ENCODE results near the gene MED7.

The MED7 gene

DNA sequence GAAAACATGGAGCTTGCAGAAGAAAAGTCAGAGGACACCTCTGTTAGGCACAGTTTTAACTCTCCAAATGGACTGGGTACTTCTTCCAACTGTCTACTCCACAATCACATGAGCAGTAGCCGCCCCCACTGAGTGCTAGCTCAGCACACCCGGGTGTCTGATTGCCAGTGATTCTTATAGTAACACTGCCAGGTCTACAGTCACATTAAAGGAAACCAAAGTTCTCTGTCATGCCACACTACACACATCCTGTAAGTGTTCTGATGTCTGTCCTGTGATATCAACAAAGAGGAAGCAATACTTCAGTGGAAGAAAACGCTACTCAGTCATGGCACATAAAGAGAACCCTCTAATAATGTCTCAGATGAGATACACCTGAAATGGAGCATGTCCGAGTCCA is 33.7 kb downstream of the MED7 start, which contains the start of gene HAVCR2:
TSS of gene HAVCR2 (minus strand) at position 69 of the 400 bp plus-strand sequence. CDS start at position 8, 61 bp downstream.
- TF ChIP-seq, protein P1, sequence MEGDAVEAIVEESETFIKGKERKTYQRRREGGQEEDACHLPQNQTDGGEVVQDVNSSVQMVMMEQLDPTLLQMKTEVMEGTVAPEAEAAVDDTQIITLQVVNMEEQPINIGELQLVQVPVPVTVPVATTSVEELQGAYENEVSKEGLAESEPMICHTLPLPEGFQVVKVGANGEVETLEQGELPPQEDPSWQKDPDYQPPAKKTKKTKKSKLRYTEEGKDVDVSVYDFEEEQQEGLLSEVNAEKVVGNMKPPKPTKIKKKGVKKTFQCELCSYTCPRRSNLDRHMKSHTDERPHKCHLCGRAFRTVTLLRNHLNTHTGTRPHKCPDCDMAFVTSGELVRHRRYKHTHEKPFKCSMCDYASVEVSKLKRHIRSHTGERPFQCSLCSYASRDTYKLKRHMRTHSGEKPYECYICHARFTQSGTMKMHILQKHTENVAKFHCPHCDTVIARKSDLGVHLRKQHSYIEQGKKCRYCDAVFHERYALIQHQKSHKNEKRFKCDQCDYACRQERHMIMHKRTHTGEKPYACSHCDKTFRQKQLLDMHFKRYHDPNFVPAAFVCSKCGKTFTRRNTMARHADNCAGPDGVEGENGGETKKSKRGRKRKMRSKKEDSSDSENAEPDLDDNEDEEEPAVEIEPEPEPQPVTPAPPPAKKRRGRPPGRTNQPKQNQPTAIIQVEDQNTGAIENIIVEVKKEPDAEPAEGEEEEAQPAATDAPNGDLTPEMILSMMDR (conservative IDR thresholded peaks at IDR 0.05; ENCODE audit: low read depth, low read length): no peak
- H3K4me3 ChIP-seq (ENCODE audit: low read depth, low read length): no peak within 1 kb of the TSS
- DNase-seq (ENCODE audit: low read depth): no peak

GRCh38 chr5:157107508-157107907 is 35.2 kb downstream of the MED7 start:
- TF ChIP-seq, protein P1 (conservative IDR thresholded peaks at IDR 0.05; ENCODE audit: low read depth, low read length): no peak

DNA sequence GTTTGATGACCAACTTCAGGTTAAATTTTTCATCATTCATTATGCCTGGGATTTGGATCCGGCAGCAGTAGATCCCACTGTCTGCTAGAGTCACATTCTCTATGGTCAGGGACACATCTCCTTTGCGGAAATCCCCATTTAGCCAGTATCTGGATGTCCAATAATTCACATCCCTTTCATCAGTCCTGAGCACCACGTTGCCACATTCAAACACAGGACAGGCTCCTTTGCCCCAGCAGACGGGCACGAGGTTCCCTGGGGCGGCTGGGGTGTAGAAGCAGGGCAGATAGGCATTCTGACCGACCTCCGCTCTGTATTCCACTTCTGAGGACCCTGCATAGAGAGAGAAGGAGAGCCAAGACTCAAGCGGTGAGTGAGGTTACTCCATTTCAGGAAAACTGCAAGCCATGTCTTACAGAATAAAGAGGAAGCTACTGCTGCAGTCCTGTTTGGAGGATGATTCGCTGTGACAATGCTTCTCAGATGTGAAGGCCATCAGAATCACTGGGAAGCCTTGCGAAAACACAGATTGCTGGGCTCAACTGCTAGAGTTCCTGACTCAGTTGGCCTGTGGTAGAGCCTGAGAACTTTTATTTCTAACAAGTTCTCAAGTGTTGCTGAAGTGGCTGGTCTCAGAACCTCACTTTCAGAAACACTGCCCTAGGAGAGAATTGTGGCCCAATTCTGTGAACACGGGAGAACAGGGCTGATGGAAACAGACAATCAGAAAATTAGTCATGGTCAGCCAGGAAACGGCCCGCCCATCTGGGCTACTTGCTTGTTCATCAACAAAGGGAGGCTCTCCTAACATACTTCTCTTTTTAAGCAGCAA is 35.8 kb downstream of the MED7 start:
- TF ChIP-seq, protein P1 (conservative IDR thresholded peaks at IDR 0.05; ENCODE audit: low read depth, low read length): no peak
- H3K4me3 ChIP-seq (ENCODE audit: low read depth, low read length): no peak overlapping the region
- DNase-seq (ENCODE audit: low read depth): no peak

More at GRCh38 chr5:157107508-157107907, 35.2 kb downstream of the MED7 start:
- no peak overlapping the region for H3K4me3 ChIP-seq (ENCODE audit: low read depth, low read length)
- no peak for DNase-seq (ENCODE audit: low read depth)

DNA sequence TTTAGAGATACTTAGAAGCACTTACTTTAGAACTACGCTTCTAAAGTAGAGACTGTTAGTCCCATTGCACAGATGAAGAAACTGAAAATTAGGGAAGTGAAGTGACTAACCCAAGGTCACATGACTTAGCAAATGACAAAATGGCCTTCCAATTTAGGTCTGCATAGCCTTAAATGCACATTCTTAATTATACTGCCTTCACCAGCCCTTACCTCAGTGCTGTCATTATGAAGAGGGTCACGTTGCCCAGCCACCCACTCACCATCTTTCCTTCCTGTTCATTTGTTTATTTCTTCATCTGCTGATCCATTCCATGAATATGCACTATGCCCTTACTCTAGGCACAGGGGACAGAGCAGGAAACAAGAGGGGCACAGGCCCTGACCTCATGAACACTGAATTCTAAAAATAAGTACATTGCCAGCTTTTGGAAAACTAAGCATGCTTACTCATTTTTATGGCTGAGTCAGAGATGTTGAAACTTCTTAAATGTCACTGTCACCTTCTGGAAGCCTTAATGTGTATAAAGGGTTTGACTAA is 42.5 kb downstream of the MED7 start:
- TF ChIP-seq, protein P1 (conservative IDR thresholded peaks at IDR 0.05; ENCODE audit: low read depth, low read length): no peak
- H3K4me3 ChIP-seq (ENCODE audit: low read depth, low read length): no peak overlapping the region
- peak; percentile 28 for DNase-seq (ENCODE audit: low read depth)

DNA sequence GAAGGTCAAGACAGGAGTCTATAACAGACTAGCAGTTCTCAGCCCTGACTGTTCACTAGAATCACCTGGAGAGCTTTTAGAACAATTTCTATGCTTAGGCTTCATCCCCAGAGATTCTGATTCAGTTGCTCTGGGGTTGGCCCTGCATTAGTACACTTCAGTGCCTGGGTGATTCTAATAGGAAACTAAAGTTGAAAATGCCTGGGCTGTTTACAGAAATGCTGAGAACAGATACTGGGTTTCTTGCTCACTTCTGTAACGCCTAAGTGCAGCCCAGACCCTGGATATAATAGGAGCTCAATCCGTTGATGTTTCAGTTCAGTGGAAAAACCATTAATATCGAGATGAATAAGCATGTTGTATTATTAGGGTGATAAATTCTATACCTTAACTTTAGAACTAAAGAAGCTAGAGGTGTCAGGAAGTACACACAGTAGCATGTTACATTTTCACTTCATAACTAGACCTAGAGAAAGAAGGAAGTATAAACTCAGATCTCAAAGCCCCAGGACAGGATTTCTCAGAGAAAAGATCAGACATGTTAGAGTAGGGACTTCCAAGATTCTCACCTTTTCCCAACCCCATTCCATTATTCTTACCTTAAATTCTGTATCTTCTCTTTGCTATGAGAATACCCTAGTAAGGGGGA is 54.2 kb downstream of the MED7 start:
- no peak for DNase-seq (ENCODE audit: low read depth)
- TF ChIP-seq, protein P1 (conservative IDR thresholded peaks at IDR 0.05; ENCODE audit: low read depth, low read length): no peak

More for the DNA sequence above, 54.2 kb downstream of the MED7 start:
- H3K4me3 ChIP-seq (ENCODE audit: low read depth, low read length): no peak overlapping the region

Data from choroid plexus epithelial cell (primary cell).